A549 (cell line): Measurements from ENCODE around the gene CEACAM1. TPM values are rescaled to one million over a fixed set of nuclear protein-coding genes. Genes with fewer than 3 reads are reported as not detected.
A peak's percentile ranks its signal among the peaks of the same experiment; 100 is the strongest.
"Not testable (repeated sequence)": the region's sequence is repeated elsewhere in the genome, so short reads cannot be mapped to it uniquely, and the experiment has no call there.

Source experiments
- ATAC-seq, 2 experiments: fragments of 200-7000 bp in 1 of 2; fragments of >200 bp in 1 of 2; cut with Nextera tagmentation in 1 of 2; cut with Tn5 transposase in 1 of 2; 3 replicates each; pipeline versions ENCODE4 v1.8.0 to v1.9.1; 2018 to 2020; ENCODE audit warnings: mild to moderate bottlenecking in 1 of 2, moderate library complexity in 1 of 2
- CTCF ChIA-PET: fragments of 300-600 bp; sonication (Branson Sonifier 250); formaldehyde crosslinking; extraction: SDS; loops from one replicate; lab custom pipeline; 2021; ENCODE audit warnings: antibody characterized with exemption, inconsistent platforms; lab: Yijun Ruan, JAX
- POLR2A ChIA-PET: fragments of 350-600 bp; formaldehyde crosslinking; extraction: SDS; loops from one replicate; lab custom pipeline; 2021; ENCODE audit warnings: antibody characterized with exemption, inconsistent platforms; lab: Yijun Ruan, JAX
- DNase-seq, 2 experiments: peaks; one replicate each; pipeline versions ENCODE4 v3.0.0 to v3.0.0-alpha.2; 2011 to 2016; ENCODE audit warnings: low read depth in 1 of 2, low spot score in 1 of 2
- FAIRE-seq: peaks from 2 replicates; lab custom pipeline; 2011; peaks lifted over from hg19 to GRCh38; lab: Jason Lieb, UNC
- H3K27ac ChIP-seq, 2 experiments: fragments of >200 bp; sonication (Bioruptor Twin); formaldehyde crosslinking; 3 replicates each; pipeline ENCODE4 v1.5.1; 2016 to 2017
- H3K4me1 ChIP-seq: fragments of >200 bp; sonication (Bioruptor Twin); formaldehyde crosslinking; 3 replicates; pipeline ENCODE4 v1.6.1; 2016
- H3K4me2 ChIP-seq: fragments of >200 bp; sonication (Bioruptor Twin); formaldehyde crosslinking; 3 replicates; pipeline ENCODE4 v1.6.1; 2016
- H3K4me3 ChIP-seq: fragments of >200 bp; sonication (Bioruptor Twin); formaldehyde crosslinking; 3 replicates; pipeline ENCODE4 v1.5.1; 2016
- H3K9me3 ChIP-seq: fragments of >200 bp; sonication (Bioruptor Twin); formaldehyde crosslinking; 3 replicates; pipeline ENCODE4 v1.6.1; 2016
- CBX2 ChIP-seq: fragments of 200-600 bp; sonication (generic); IDR thresholded peaks from 2 replicates; pipeline ENCODE4 v1.6.1; 2016; ENCODE audit warnings: low read depth, mild to moderate bottlenecking, borderline replicate concordance
- CBX8 ChIP-seq: fragments of 200-600 bp; sonication (generic); IDR thresholded peaks from 2 replicates; pipeline ENCODE4 v1.6.1; 2016
- CEBPB ChIP-seq, 2 experiments: fragments of >200 bp in 1 of 2; sonication (Bioruptor Twin) in 1 of 2; formaldehyde crosslinking in 1 of 2; IDR thresholded peaks; 2 replicates each; pipeline ENCODE4 v1.6.1; 2012 to 2016
- CTCF ChIP-seq: fragments of >200 bp; sonication (Bioruptor Twin); formaldehyde crosslinking; IDR thresholded peaks from 3 replicates; pipeline ENCODE4 v1.5.1; 2016
- EHF ChIP-seq: fragments of 250-450 bp; sonication (Bioruptor Pico); IDR thresholded peaks from 2 replicates; pipeline ENCODE4 v1.5.0; 2020; ENCODE audit warnings: mild to moderate bottlenecking
- EHMT2 ChIP-seq: fragments of 200-600 bp; sonication (generic); IDR thresholded peaks from 2 replicates; pipeline ENCODE4 v1.6.1; 2016; ENCODE audit warnings: antibody characterized with exemption, low read depth, mild to moderate bottlenecking, moderate library complexity
- FOSB ChIP-seq: fragments of 250-450 bp; sonication (Bioruptor Pico); IDR thresholded peaks from 2 replicates; pipeline ENCODE4 v1.5.0; 2020; ENCODE audit warnings: mild to moderate bottlenecking, moderate library complexity
- FOSL2 ChIP-seq, 2 experiments: fragments of 450-650 bp in 1 of 2; fragments of >200 bp in 1 of 2; sonication (Bioruptor Twin) in 1 of 2; formaldehyde crosslinking; IDR thresholded peaks; 2 replicates each; pipeline versions ENCODE4 v1.5.0 to v1.6.1; 2016 to 2020; ENCODE audit warnings: mild to moderate bottlenecking in 1 of 2, moderate library complexity in 1 of 2
- FOXS1 ChIP-seq: fragments of 250-450 bp; sonication (Bioruptor Pico); IDR thresholded peaks from 2 replicates; pipeline ENCODE4 v1.5.0; 2020; ENCODE audit warnings: mild to moderate bottlenecking, moderate library complexity
- GATA3 ChIP-seq: IDR thresholded peaks from 2 replicates; pipeline ENCODE4 v1.6.1; 2012; ENCODE audit warnings: borderline replicate concordance
- HEYL ChIP-seq: fragments of 250-450 bp; sonication (Bioruptor Pico); IDR thresholded peaks from 2 replicates; pipeline ENCODE4 v1.8.0; 2021; ENCODE audit warnings: mild to moderate bottlenecking, moderate library complexity
- KDM1A ChIP-seq: fragments of 200-600 bp; sonication (generic); IDR thresholded peaks from 2 replicates; pipeline ENCODE4 v1.6.1; 2016; ENCODE audit warnings: low read depth, mild to moderate bottlenecking
- MAFK ChIP-seq: fragments of 450-650 bp; IDR thresholded peaks from 2 replicates; pipeline ENCODE4 v1.6.1; 2014; ENCODE audit not compliant: partially characterized antibody
- MAX ChIP-seq: IDR thresholded peaks from 2 replicates; pipeline ENCODE4 v1.6.1; 2012
- NPAS2 ChIP-seq: fragments of 250-450 bp; sonication (Bioruptor Pico); IDR thresholded peaks from 2 replicates; pipeline ENCODE4 v1.8.0; 2022; ENCODE audit warnings: mild to moderate bottlenecking, moderate library complexity, borderline replicate concordance
- PHF8 ChIP-seq: fragments of 200-600 bp; sonication (generic); IDR thresholded peaks from 2 replicates; pipeline ENCODE4 v1.6.1; 2016; ENCODE audit warnings: low read depth, mild to moderate bottlenecking, antibody characterized with exemption, moderate library complexity, borderline replicate concordance
- REST ChIP-seq: fragments of 200-600 bp; sonication (generic); IDR thresholded peaks from 2 replicates; pipeline ENCODE4 v1.6.1; 2016; ENCODE audit warnings: antibody characterized with exemption, mild to moderate bottlenecking, moderate library complexity
- ZSCAN20 ChIP-seq: fragments of 250-450 bp; sonication (Bioruptor Pico); IDR thresholded peaks from 2 replicates; pipeline ENCODE4 v1.8.0; 2022; ENCODE audit warnings: mild to moderate bottlenecking, moderate library complexity
- WGBS: methylation state at CpG from one replicate; pipeline ENCODE4 v1.1.6; 2017; ENCODE audit errors: missing lambda C conversion rate; 5-methylcytosine and 5-hydroxymethylcytosine counted together
- polyA plus RNA-seq, 4 experiments: library from polyadenylated mRNA; depleted of rRNA in 3 of 4; stranded (reverse); fragments of >200 nt; fragmentation: RNase III in 1 of 4; extraction: RNeasy Plus Mini Kit Qiagen cat#74134 plus additional on column Dnase treatment in 1 of 4; gene quantifications; 2 replicates in 3 of 4; 3 replicates in 1 of 4; pipeline ENCODE4 v1.2.3, GENCODE V29; 2011 to 2017

CEACAM1 gene
- polyA plus RNA-seq, 2 of the 4 experiments (the other 2 are of a cell fraction): 0.52 to 8.9 TPM

GRCh38 chr19:42487032-42487797 lies 41.1 kb downstream of the CEACAM1 start:
- DNase-seq: no peak
- POLR2A ChIA-PET: no interaction called here
- TF ChIP-seq FOXS1 (CRISPR knock-in tag): no peak
- TF ChIP-seq REST: no peak
- TF ChIP-seq MAFK: no peak
- TF ChIP-seq ZSCAN20 (CRISPR knock-in tag): no peak
- no peak for TF ChIP-seq FOSB (CRISPR knock-in tag)
- TF ChIP-seq HEYL (CRISPR knock-in tag): no peak
- TF ChIP-seq CBX2: no peak
- no peak for TF ChIP-seq KDM1A
- no peak for TF ChIP-seq CTCF
- no peak for TF ChIP-seq MAX
- TF ChIP-seq FOSL2 (IDR thresholded peaks at IDR 0.05): no peak
- no peak for TF ChIP-seq FOSL2 (CRISPR knock-in tag; IDR thresholded peaks at IDR 0.05)
- TF ChIP-seq PHF8: no peak
- TF ChIP-seq, all 56 proteins: peak for 0
- CTCF ChIA-PET: interaction anchor here (1.0 to 2.0 kb wide), 7 partner anchors 12 to 110 kb away, joined by 3 to 11 read pairs (median 3); no protein-coding TSS in a partner anchor
- Histone ChIP-seq H3K4me3 (no peak overlapping the region), H3K4me1 (peaks cover 12% of the 10 kb centered on the region; the same call in 2 of the 3 replicates), H3K9me3 (no peaks in the 10 kb centered on the region), H3K4me2 (no peak overlapping the region), H3K27ac (no peak overlapping the region)
- no peak for ATAC-seq
- peak; percentile 89 for FAIRE-seq
- 79% methylated on average over 3 of the region's 3 CpGs for WGBS

- ATAC-seq, H3K4me3 ChIP-seq, DNase-seq, H3K4me2 ChIP-seq, H3K27ac ChIP-seq, POLR2A ChIA-PET, H3K9me3 ChIP-seq: not testable (repeated sequence)
- CTCF ChIA-PET: interaction anchor here (0.8 to 2.7 kb wide), 6 partner anchors 9 to 45 kb away, joined by 3 to 23 read pairs (median 5); no protein-coding TSS in a partner anchor
- peak; percentile 100 for FAIRE-seq
- H3K4me1 ChIP-seq: peaks cover 28% of the 10 kb centered on the region
- WGBS: 79% methylated on average over 4 of the region's 4 CpGs
Observed at GRCh38 chr19:42485036-42485435, 43.2 kb downstream of the CEACAM1 start.

- Histone ChIP-seq H3K4me1 (peaks cover 16% of the 10 kb centered on the region), H3K9me3 (no peaks in the 10 kb centered on the region), H3K4me3 (no peak overlapping the region), H3K27ac (peak overlapping the region; percentile 32 to 39), H3K4me2 (peak overlapping the region; percentile 69)
- DNase-seq: peak in 1 of 2 experiments; percentile 78
- peak; percentile 99 for FAIRE-seq
- ChIA-PET POLR2A (no interaction called here), CTCF (interaction anchor here (0.5 to 1.7 kb wide), 5 partner anchors 14 to 350 kb away, joined by 4 to 10 read pairs (median 7); no protein-coding TSS in a partner anchor)
- ATAC-seq: peak; percentile 65 to 90
- 30% methylated on average over 7 of the region's 7 CpGs for WGBS
- TF ChIP-seq MAX: no peak
- TF ChIP-seq NPAS2 (CRISPR knock-in tag): no peak
- no peak for TF ChIP-seq CBX8
- TF ChIP-seq EHF (CRISPR knock-in tag): 0 out of 2 replicates have a peak, but pooled peaks have one; percentile 6
- TF ChIP-seq GATA3: 0 out of 2 replicates have a peak, but pooled peaks have one; percentile 25
- no peak for TF ChIP-seq EHMT2
- no peak for TF ChIP-seq ZSCAN20 (CRISPR knock-in tag)
- no peak for TF ChIP-seq HEYL (CRISPR knock-in tag)
- TF ChIP-seq MAFK: peak; percentile 41
- no peak for TF ChIP-seq CEBPB (IDR thresholded peaks at IDR 0.05)
- TF ChIP-seq REST: no peak
Observed at GRCh38 chr19:42480335-42481095, 47.8 kb downstream of the CEACAM1 start.
